Stomach smooth muscle (tissue), 2 donors: ENCODE results near the gene NUDCD2.
"Not testable (repeated sequence)": the region's sequence is repeated elsewhere in the genome, so short reads cannot be mapped to it uniquely, and the experiment has no call there.

ENCODE experiments used
- H3K27ac ChIP-seq: one replicate; pipeline ENCODE4 v1.7.0; 2013; ENCODE audit warnings: mild to moderate bottlenecking, low read length, inconsistent platforms
- H3K27me3 ChIP-seq, 2 donors: one replicate each; pipeline ENCODE4 v1.7.0; 2013; ENCODE audit warnings: low read length in 2 of 2; ENCODE audit not compliant: insufficient read depth in 2 of 2, control insufficient read depth in 1 of 2
- H3K36me3 ChIP-seq, 2 donors: one replicate each; pipeline ENCODE4 v1.7.0; 2013; ENCODE audit warnings: low read length in 2 of 2; ENCODE audit not compliant: control insufficient read depth in 2 of 2, insufficient read depth in 2 of 2
- H3K4me1 ChIP-seq: one replicate; pipeline ENCODE4 v1.7.0; 2013; ENCODE audit warnings: low read length; ENCODE audit not compliant: control insufficient read depth, insufficient read depth
- H3K4me3 ChIP-seq, 2 donors: one replicate each; pipeline ENCODE4 v1.7.0; 2013; ENCODE audit warnings: low read length in 2 of 2
- H3K9ac ChIP-seq, 2 donors: one replicate each; pipeline ENCODE4 v1.7.0; 2013; ENCODE audit warnings: low read length in 2 of 2, mild to moderate bottlenecking in 1 of 2
- H3K9me3 ChIP-seq, 2 donors: one replicate each; pipeline ENCODE4 v1.7.0; 2013; ENCODE audit warnings: low read length in 2 of 2; ENCODE audit not compliant: control insufficient read depth in 2 of 2
- donor health status: healthy.
- donor health status: Pancreatic carcinoma.

NUDCD2 gene

DNA sequence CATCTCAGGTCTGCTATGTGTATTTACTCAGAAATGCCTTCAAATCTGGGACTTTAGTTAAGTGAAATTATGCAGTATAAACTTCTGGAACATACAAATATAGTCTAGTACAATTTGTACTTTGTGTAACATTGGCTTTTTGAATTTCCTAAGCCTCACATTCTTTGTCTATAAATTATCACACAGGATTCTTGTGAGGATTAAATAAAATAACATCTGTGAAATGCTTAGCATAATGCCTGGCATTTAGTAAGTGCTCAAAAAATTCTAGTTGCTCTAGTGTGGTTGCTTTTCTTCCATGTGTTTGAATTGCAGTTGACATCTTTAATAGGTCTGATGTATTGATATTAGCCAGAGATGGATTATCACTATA, 3.1 kb upstream of the NUDCD2 start:
- H3K9ac ChIP-seq, result no peak overlapping the region
- no peak overlapping the region for H3K4me3 ChIP-seq
- no peaks in the 10 kb centered on the region for H3K27me3 ChIP-seq
- H3K36me3 ChIP-seq, result no peaks in the 10 kb centered on the region
- peaks cover 7% of the 10 kb centered on the region for H3K4me1 ChIP-seq
- no peaks in the 10 kb centered on the region for H3K9me3 ChIP-seq
- no peak overlapping the region for H3K27ac ChIP-seq

DNA sequence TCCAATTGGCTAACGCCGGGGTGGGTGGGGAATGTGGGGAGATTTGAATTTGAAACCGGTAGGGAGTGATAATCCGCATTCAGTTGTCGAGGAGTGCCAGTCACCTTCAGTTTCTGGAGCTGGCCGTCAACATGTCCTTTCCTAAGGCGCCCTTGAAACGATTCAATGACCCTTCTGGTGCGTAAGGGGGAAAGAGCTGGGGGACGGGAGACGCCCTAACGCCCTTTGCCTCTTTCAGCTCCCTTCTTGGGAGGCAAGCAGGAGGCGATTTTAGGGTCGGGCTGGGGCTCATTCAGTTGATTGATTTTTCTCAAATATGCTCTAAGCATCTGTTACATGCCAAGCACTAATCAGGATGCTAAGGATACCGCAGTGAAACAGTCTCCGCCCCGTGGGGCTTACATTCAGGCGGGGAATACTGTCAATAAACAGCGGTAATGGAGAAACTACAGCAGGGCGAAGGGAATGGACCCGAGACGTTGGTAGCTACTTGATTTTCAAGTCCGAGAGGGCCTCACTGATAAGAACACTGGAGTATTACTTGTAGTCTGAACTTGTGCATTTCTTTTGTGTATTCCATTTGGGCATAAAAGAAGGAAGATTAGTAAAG, 765 bp upstream of the NUDCD2 start, which contains the start of gene HMMR:
TSS of gene HMMR (plus strand) at position 71 of the 610 bp plus-strand sequence. CDS start at position 132, 61 bp downstream.
- Histone ChIP-seq H3K4me1 (peaks cover 7% of the 10 kb centered on the region), H3K27me3 (no peaks in the 10 kb centered on the region), H3K27ac (peak within 1 kb of the TSS; percentile 86), H3K9me3 (no peaks in the 10 kb centered on the region), H3K36me3 (no peaks in the 10 kb centered on the region), H3K4me3 (peak within 1 kb of the TSS; percentile 89 to 97), H3K9ac (peak within 1 kb of the TSS; percentile 86 to 95)

DNA sequence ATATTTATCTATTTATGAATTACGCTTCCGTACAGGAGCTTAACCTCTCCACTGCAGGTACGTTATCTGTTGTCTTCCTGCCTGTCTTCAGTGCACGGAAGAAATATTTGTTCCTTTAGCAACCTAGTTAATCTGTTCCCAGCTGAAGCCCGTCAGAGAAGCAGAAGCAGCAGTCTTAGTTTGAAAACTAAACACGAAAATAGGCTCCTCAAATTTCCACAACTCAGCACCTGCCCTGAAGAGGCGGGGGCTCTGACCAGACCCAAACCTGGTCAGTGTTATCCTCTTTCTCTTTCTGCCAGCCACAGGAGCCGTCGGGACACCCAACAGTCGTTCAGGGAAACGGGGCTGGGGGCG, 462 bp downstream of the NUDCD2 start:
- Histone ChIP-seq H3K27me3 (no peaks in the 10 kb centered on the region), H3K4me1 (peaks cover 7% of the 10 kb centered on the region), H3K9ac (peak overlapping the region; percentile 86 to 95), H3K36me3 (no peaks in the 10 kb centered on the region), H3K4me3 (peak overlapping the region; percentile 89 to 97), H3K9me3 (no peaks in the 10 kb centered on the region), H3K27ac (peak overlapping the region; percentile 86)

DNA sequence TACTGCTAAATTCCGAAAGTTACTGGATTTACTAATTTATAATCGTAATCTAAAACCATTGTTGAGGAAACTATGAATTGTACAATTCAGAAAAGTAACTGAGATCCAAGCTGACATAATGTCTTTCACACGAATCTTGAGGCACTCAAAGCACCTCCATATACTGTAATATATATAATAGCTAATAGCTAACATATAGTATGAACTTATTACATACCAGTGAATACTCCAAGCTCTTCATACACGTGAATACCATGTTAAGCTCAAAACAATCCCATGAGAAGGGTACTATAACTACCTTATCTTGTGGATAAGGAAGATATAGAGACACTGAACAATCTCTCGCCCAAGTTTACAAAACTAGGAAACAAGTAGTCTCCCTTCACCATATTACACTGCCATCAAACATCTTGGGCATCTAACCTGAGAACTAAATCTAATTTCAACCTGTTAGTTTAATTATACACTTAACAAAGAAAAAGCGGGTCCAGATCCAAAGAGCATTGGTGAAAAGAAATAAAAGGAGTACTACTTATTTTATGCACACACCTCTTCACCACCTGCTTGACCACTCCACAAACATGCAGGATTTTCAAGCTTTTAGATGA, 1.0 kb downstream of the NUDCD2 start:
- H3K27ac ChIP-seq, result peak overlapping the region; percentile 86
- no peaks in the 10 kb centered on the region for H3K36me3 ChIP-seq
- peak overlapping the region; percentile 86 to 95 for H3K9ac ChIP-seq
- H3K9me3 ChIP-seq, result no peaks in the 10 kb centered on the region
- no peaks in the 10 kb centered on the region for H3K27me3 ChIP-seq
- peaks cover 7% of the 10 kb centered on the region for H3K4me1 ChIP-seq
- H3K4me3 ChIP-seq, result peak overlapping the region; percentile 89 to 97

DNA sequence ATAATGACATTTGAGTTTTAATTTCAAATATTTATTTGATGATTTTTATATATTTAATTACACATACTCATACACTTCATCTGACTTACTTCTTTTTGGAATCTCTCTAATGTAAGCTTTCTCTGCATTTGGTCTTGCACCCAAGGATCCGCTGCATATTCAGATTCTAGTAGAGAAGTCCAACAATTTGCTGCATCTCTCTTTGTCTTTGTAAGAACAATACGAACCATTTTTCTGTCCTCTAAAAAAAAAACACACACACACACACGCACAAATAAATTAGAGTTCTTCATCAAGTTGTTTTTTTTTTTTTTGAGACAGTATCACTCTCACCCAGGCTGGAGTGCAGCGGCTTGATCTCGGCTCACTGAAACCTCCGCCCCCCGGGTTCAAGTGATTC, 3.1 kb downstream of the NUDCD2 start:
- no peak overlapping the region for H3K4me3 ChIP-seq
- H3K9me3 ChIP-seq, result no peaks in the 10 kb centered on the region
- peaks cover 0 to 3% of the 10 kb centered on the region in 2 donors for H3K36me3 ChIP-seq
- H3K9ac ChIP-seq, result no peak overlapping the region
- H3K27ac ChIP-seq, result no peak overlapping the region
- H3K4me1 ChIP-seq, result peaks cover 7% of the 10 kb centered on the region
- H3K27me3 ChIP-seq, result no peaks in the 10 kb centered on the region

DNA sequence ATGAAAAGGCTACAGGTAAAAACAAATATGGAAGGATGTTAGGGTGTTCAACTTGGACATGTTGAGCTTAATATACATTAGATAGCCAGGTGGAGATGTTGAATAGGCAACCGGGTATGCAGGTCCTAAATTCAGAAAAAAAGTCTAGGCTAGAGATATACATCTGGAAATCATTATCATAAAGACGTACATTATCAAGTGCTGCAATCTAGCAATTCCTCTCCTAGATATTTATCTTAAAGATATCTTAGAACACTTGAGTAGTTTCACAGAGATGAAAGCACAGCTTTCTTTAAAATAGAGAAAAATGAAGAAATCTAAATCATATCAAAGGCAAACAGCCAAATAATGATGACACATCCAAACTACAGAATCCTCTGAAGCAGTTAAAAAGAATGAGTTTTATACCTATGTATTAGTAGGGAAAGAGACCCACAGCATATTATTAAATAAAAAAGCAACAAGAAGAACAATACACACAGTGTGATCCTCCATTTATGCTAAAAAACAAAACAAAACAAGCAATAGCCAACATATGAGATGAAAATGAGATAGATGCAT, 3.8 kb downstream of the NUDCD2 start:
- Histone ChIP-seq H3K9me3 (no peaks in the 10 kb centered on the region), H3K4me3 (no peak overlapping the region), H3K36me3 (peaks cover 0 to 3% of the 10 kb centered on the region in 2 donors), H3K9ac (no peak overlapping the region), H3K27ac (no peak overlapping the region), H3K4me1 (peaks cover 7% of the 10 kb centered on the region), H3K27me3 (no peaks in the 10 kb centered on the region)

DNA sequence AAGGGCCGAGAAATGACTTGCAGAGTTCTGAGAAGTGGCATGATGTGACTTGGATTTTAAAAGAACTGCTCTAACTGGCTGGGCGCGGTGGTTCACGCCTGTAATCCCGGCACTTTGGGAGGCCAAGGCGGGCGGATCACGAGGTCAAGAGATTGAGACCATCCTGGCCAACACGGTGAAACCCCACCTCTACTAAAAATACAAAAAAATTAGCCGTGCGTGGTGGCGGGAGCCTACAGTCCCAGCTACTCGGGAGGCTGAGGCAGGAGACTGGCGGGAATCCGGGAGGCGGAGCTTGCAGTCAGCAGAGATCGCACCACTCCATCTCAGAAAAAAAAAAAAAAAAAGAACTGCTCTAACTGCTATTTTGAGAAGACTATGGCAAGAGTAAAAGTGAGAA, 4.5 kb downstream of the NUDCD2 start:
- H3K9ac ChIP-seq, H3K36me3 ChIP-seq, H3K4me3 ChIP-seq, H3K9me3 ChIP-seq, H3K27ac ChIP-seq, H3K27me3 ChIP-seq, H3K4me1 ChIP-seq: not testable (repeated sequence)

DNA sequence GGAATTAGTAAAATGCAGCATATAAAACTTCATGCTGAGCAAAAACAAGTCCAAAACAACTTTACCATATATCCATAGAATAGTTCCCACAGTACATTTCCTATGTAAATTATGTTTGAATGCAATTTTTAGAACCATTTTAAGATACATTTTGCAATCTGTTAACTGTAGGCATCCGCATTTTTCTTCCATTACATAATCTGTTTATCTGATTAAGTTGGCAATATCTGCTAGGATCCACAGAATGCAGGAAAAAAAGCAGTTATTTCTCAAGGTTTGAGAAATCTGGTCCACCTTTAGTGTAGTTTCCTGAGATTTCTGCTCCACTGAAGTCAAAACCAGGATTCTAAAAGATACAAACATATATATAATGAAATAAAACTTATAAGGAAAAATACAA, 6.2 kb downstream of the NUDCD2 start:
- H3K4me3 ChIP-seq, result no peak overlapping the region
- H3K4me1 ChIP-seq, result no peaks in the 10 kb centered on the region
- H3K27me3 ChIP-seq, result no peaks in the 10 kb centered on the region
- no peaks in the 10 kb centered on the region for H3K9me3 ChIP-seq
- no peak overlapping the region for H3K27ac ChIP-seq
- H3K9ac ChIP-seq, result no peak overlapping the region
- peaks cover 0 to 13% of the 10 kb centered on the region in 2 donors for H3K36me3 ChIP-seq

DNA sequence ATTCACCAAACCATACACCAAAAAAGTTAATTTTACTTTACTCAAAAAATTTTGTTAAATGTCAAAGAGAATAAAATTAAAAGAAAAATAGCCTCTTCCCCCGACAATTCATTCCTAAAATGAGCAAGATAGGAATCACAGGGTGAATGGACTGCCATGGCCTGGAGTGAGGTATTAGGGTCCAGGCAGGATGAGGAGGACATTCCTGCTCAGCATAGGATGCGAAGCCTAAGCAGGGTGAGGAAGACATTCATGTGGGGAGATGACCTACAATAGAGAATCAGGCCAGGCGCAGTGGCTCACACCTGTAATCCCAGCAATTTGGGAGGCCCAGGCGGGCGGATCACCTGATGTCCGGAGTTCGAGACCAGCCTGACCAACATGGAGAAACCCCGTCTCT, 8.4 kb downstream of the NUDCD2 start:
- Histone ChIP-seq H3K9ac (no peak overlapping the region), H3K27me3 (no peaks in the 10 kb centered on the region), H3K36me3 (peaks cover 6 to 26% of the 10 kb centered on the region in 2 donors), H3K4me1 (no peaks in the 10 kb centered on the region), H3K9me3 (no peaks in the 10 kb centered on the region), H3K4me3 (no peak overlapping the region), H3K27ac (no peak overlapping the region)

DNA sequence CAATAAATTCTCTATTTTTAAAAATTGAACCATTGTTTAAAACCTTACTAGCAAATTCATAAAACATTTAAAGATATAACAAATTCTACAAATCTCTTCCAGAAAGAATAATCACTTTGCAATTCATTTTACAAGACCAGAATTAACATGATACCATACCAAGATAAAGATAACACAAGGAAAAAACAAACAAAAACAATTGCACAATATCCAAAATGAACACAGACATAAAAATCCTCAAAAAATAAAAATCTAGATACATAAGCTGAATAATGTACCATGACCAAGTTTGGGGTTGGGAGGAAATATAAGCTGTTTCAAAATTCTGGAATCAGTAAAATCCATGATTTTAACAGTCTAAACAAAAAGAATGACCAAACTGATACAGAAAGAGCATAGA, 11.4 kb downstream of the NUDCD2 start:
- Histone ChIP-seq H3K36me3 (peaks cover 12 to 33% of the 10 kb centered on the region in 2 donors), H3K27me3 (no peaks in the 10 kb centered on the region), H3K9me3 (no peaks in the 10 kb centered on the region), H3K9ac (no peak overlapping the region), H3K4me3 (no peak overlapping the region), H3K4me1 (no peaks in the 10 kb centered on the region), H3K27ac (no peak overlapping the region)

DNA sequence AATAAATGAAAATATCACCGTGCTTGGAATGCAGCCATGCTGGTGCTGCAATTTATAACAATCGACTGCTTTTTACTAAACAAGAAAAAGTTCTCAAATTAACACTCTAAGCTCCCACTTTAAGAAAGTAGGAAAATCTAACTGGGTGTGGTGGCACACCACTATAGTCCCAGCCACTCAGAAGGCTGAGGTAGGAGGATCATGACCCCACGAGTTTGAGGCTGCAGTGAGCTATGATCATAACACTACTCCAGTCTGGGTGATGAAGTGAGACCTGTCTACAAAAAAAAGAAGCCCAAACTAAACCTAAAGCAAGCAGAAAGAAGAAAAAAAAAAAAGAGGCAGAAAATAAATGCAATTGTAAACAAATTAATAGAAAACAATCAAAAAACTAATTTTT, 12.0 kb downstream of the NUDCD2 start:
- H3K36me3 ChIP-seq, result peaks cover 12 to 34% of the 10 kb centered on the region in 2 donors
- no peaks in the 10 kb centered on the region for H3K9me3 ChIP-seq
- no peaks in the 10 kb centered on the region for H3K4me1 ChIP-seq
- no peaks in the 10 kb centered on the region for H3K27me3 ChIP-seq
- H3K9ac ChIP-seq, result no peak overlapping the region
- H3K4me3 ChIP-seq, result no peak overlapping the region
- H3K27ac ChIP-seq, result no peak overlapping the region
